GM12878 (cell line): ENCODE measurements around the gene TTC33. TPM values are rescaled to one million over a fixed set of nuclear protein-coding genes. Genes with fewer than 3 reads are reported as not detected.

Source experiments
- ATAC-seq: fragments of 200-7000 bp; cut with Tn5 transposase; 3 replicates; pipeline ENCODE4 v1.9.1; 2020; ENCODE audit warnings: mild to moderate bottlenecking, moderate library complexity
- BruUV-seq: library from RNA; stranded (reverse); fragments of 400-500 nt; replicated peaks from 2 replicates; lab custom pipeline; 2021; lab: Mats Ljungman, UMichigan
- CTCF ChIA-PET: fragments of 300-600 bp; sonication (Branson Sonifier 250); formaldehyde crosslinking; extraction: SDS; loops from one replicate; lab custom pipeline; 2021; ENCODE audit warnings: inconsistent platforms; lab: Yijun Ruan, JAX
- POLR2A ChIA-PET: fragments of 350-600 bp; formaldehyde crosslinking; extraction: SDS; loops from one replicate; lab custom pipeline; 2021; ENCODE audit warnings: inconsistent platforms; lab: Charles Lee
- RAD21 ChIA-PET: fragments of 300-600 bp; sonication (Branson Sonifier 250); formaldehyde crosslinking; loops from one replicate; lab custom pipeline; 2023; ENCODE audit warnings: antibody characterized with exemption; ENCODE audit not compliant: unreplicated experiment; lab: Charles Lee
- SMC1A ChIA-PET: fragments of 300-600 bp; sonication (Branson Sonifier 250); formaldehyde crosslinking; loops from one replicate; lab custom pipeline; 2023; ENCODE audit not compliant: unreplicated experiment, uncharacterized antibody; lab: Charles Lee
- DNase-seq: peaks from one replicate; pipeline ENCODE4 v3.0.0-alpha.2; 2011; ENCODE audit warnings: low read depth, low spot score
- FAIRE-seq: peaks from 3 replicates; lab custom pipeline; 2011; peaks lifted over from hg19 to GRCh38; lab: Jason Lieb, UNC
- H2AFZ ChIP-seq: 2 replicates; pipeline ENCODE4 v1.6.0; 2011; ENCODE audit warnings: low read depth, low read length, control low read depth; ENCODE audit not compliant: control insufficient read depth
- H3K27ac ChIP-seq: 2 replicates; pipeline ENCODE4 v1.5.1; 2011; ENCODE audit warnings: control low read depth; ENCODE audit not compliant: control insufficient read depth, insufficient read depth
- H3K27me3 ChIP-seq, 2 experiments: replicated peaks in 1 of 2; 2 replicates each; pipeline versions ENCODE4 v1.6.0 to v1.6.1; 2011; ENCODE audit warnings: low read length in 1 of 2; ENCODE audit not compliant: control insufficient read depth in 2 of 2, insufficient read depth in 2 of 2
- H3K36me3 ChIP-seq, 2 experiments: 2 replicates each; pipeline ENCODE4 v1.5.1; 2011; ENCODE audit warnings: low read length in 1 of 2; ENCODE audit not compliant: control insufficient read depth in 2 of 2, insufficient read depth in 2 of 2
- H3K4me1 ChIP-seq: 2 replicates; pipeline ENCODE4 v1.6.1; 2011; ENCODE audit warnings: mild to moderate bottlenecking, low read length, moderate library complexity, mixed read lengths; ENCODE audit not compliant: control insufficient read depth, insufficient read depth
- H3K4me2 ChIP-seq: 2 replicates; pipeline ENCODE4 v1.6.0; 2011; ENCODE audit warnings: control low read depth; ENCODE audit not compliant: control insufficient read depth, insufficient read depth
- H3K4me3 ChIP-seq: fragments of 200-600 bp; sonication (generic); 2 replicates; pipeline ENCODE4 v1.5.1; 2016
- H3K79me2 ChIP-seq: 2 replicates; pipeline ENCODE4 v1.6.0; 2011; ENCODE audit warnings: low read length; ENCODE audit not compliant: control insufficient read depth, insufficient read depth
- H3K9ac ChIP-seq: 2 replicates; pipeline ENCODE4 v1.8.0; 2011; ENCODE audit warnings: low read length, control low read depth, mixed read lengths; ENCODE audit not compliant: control insufficient read depth, insufficient read depth
- H3K9me3 ChIP-seq: replicated peaks from 3 replicates; pipeline ENCODE4 v1.5.1; 2011; ENCODE audit warnings: mild to moderate bottlenecking, low read length; ENCODE audit not compliant: control insufficient read depth, insufficient read depth
- H4K20me1 ChIP-seq: 2 replicates; pipeline ENCODE4 v1.6.0; 2011; ENCODE audit not compliant: control insufficient read depth, insufficient read depth
- ESRRA ChIP-seq: IDR thresholded peaks from 2 replicates; pipeline ENCODE4 v1.6.1; 2012; ENCODE audit warnings: mild to moderate bottlenecking, low read length, improper control_type of control experiment
- IKZF1 ChIP-seq: fragments of 450-650 bp; conservative IDR thresholded peaks from 2 replicates; pipeline ENCODE4 v1.6.1; 2017; ENCODE audit warnings: antibody characterized with exemption, mild to moderate bottlenecking
- KDM1A ChIP-seq: fragments of 200-600 bp; sonication (generic); IDR thresholded peaks from 2 replicates; pipeline ENCODE4 v1.6.1; 2016; ENCODE audit warnings: borderline replicate concordance
- NFYA ChIP-seq: IDR thresholded peaks from 2 replicates; pipeline ENCODE4 v1.6.1; 2011; ENCODE audit warnings: low read depth, mild to moderate bottlenecking, low read length, improper control_type of control experiment, borderline replicate concordance
- SRF ChIP-seq, 2 experiments: IDR thresholded peaks; 2 replicates each; pipeline ENCODE4 v1.6.1; 2011; ENCODE audit warnings: low read depth in 2 of 2, low read length in 2 of 2, mild to moderate bottlenecking in 1 of 2, moderate library complexity in 1 of 2
- YBX1 ChIP-seq: fragments of 450-650 bp; IDR thresholded peaks from 2 replicates; pipeline ENCODE4 v1.6.1; 2016; ENCODE audit warnings: antibody characterized with exemption
- WGBS: methylation state at CpG from one replicate; pipeline ENCODE4 v1.1.6; 2016; ENCODE audit warnings: low lambda C conversion rate; ENCODE audit not compliant: insufficient replicate concordance, insufficient coverage; ENCODE audit errors: missing lambda C conversion rate; 5-methylcytosine and 5-hydroxymethylcytosine counted together
- in situ Hi-C: fragments of 300-500 bp; cut with MboI; formaldehyde crosslinking; loops from 9 replicates; pipeline ENCODE4 v1.14.3; 2018; ENCODE audit warnings: mixed read lengths
- intact Hi-C: fragments of 100-400 bp; cut with micrococcal nuclease; formaldehyde crosslinking; loops from one replicate; pipeline ENCODE4 v1.14.2; 2022; ENCODE audit not compliant: unreplicated experiment
- polyA plus RNA-seq, 11 experiments: library from polyadenylated mRNA; depleted of rRNA in 4 of 11; unstranded in 6 of 11; stranded (reverse) in 5 of 11; fragments of >200 nt; fragmentation: Nextera tagmentation in 4 of 11; fragmentation: Illumina TruSeq in 1 of 11; extraction: Ambion mirVana in 4 of 11; extraction: Trizol in 1 of 11; gene quantifications; 1 replicate in 1 of 11; 2 replicates in 10 of 11; pipeline versions ENCODE4 v1.2.1 to v1.2.3, GENCODE V29; 2011 to 2016; ENCODE audit warnings: inconsistent platforms in 2 of 11, missing spikeins in 2 of 11, low read depth in 1 of 11
- total RNA-seq, 4 experiments: library from RNA; depleted of rRNA in 3 of 4; stranded (reverse); fragments of >200 nt in 3 of 4; fragmentation: Illumina TruSeq in 1 of 4; extraction: Trizol in 1 of 4; gene quantifications; 2 replicates each; pipeline versions ENCODE4 v1.2.1 to v1.2.3, GENCODE V29; 2013 to 2021
- TF ChIP-seq, protein P1 (sequence below): IDR thresholded peaks from 2 replicates; pipeline ENCODE4 v1.6.1; 2012; ENCODE audit warnings: low read depth, low read length, improper control_type of control experiment
- TF ChIP-seq, protein P2 (sequence below): fragments of 450-650 bp; IDR thresholded peaks from 2 replicates; pipeline ENCODE4 v1.6.1; 2017; ENCODE audit warnings: mild to moderate bottlenecking
- TF ChIP-seq, protein P3 (sequence below), 3 experiments: IDR thresholded peaks in 2 of 3; conservative IDR thresholded peaks in 1 of 3; 2 replicates each; pipeline ENCODE4 v1.5.1; 2011; ENCODE audit warnings: low read depth in 3 of 3, low read length in 3 of 3, mild to moderate bottlenecking in 3 of 3, control low read depth in 2 of 3, moderate library complexity in 2 of 3, inconsistent platforms in 1 of 3, mixed read lengths in 1 of 3; ENCODE audit not compliant: control insufficient read depth in 2 of 3, insufficient read depth in 1 of 3; ENCODE audit errors: extremely low read depth in 1 of 3

Gene TTC33
- total and polyA plus RNA-seq, 10 of the 15 experiments (the other 5 are each of a cell fraction or from before 2014, with no cell fraction given): 7.9 to 22.3 (median 14.6) TPM

DNA sequence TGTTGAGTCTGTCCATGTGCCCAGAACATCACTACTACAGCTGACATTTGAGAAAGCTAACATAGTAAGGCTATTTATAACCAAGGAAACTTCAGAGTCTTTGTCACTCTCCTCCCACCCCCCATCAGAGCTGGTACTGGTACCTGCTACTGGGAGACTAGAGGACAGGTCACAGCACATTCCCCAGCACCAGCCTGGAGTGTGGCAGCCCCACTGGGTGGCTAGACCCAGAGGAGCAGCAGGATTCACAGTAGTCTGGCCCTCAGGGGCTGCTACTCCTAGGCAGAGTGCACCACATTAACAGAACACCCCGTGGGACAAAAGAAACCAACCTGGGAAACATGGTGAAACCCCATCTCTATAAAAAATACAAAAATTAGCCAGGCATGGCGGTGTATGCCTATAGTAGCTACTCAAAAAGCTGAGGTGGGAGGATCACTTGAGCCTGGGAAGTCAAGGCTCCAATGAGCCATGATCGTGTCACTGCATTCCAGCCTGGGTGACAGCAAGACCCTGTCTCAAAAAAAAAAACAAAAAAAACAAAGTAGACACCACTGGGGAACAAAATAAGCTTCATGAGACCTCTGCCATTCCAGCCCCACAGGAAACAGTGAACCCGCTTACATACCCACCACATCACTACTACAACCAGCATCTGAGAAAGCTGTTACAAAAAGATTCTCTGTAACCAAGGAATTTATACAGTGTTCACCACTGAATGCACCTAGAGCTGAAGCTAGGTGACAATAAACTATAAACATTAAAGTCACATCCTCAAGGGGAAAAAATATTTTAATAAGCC, 102.3 kb downstream of the TTC33 start:
- Histone ChIP-seq H3K4me2 (no peak overlapping the region), H3K9me3 (no peaks in the 10 kb centered on the region), H3K4me3 (no peak overlapping the region), H3K4me1 (peaks cover 6% of the 10 kb centered on the region), H2AFZ (no peak overlapping the region), H3K79me2 (no peaks in the 10 kb centered on the region), H3K27ac (no peak overlapping the region), H3K9ac (no peak overlapping the region), H3K36me3 (no peaks in the 10 kb centered on the region)
- ChIA-PET POLR2A (no interaction called here), CTCF (no interaction called here), RAD21 (interaction anchor here (0.8 to 1.7 kb wide), 2 partner anchors 33 to 242 kb away, joined by 3 to 5 read pairs; no protein-coding TSS in a partner anchor), SMC1A (interaction anchor here (0.7 to 2.3 kb wide), 5 partner anchors 21 to 165 kb away, joined by 3 to 7 read pairs (median 4); no protein-coding TSS in a partner anchor)
- WGBS: 23% methylated on average over 4 of the region's 4 CpGs
- BruUV-seq: no TSS peak
- FAIRE-seq: no peak
- no peak; the same call in 1 of the 3 replicates for ATAC-seq
- in situ Hi-C loops (no loop called here), intact Hi-C loops (no loop called here)
- DNase-seq: no peak
- TF ChIP-seq SRF (IDR thresholded peaks at IDR 0.05; ENCODE audit: low read depth in 2 of 2, low read length in 2 of 2) (no peak), KDM1A (no peak), ESRRA (no peak), YBX1 (no peak), NFYA (no peak), IKZF1 (no peak)
- TF ChIP-seq, protein P1, sequence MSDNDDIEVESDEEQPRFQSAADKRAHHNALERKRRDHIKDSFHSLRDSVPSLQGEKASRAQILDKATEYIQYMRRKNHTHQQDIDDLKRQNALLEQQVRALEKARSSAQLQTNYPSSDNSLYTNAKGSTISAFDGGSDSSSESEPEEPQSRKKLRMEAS: no peak
- TF ChIP-seq, protein P2, sequence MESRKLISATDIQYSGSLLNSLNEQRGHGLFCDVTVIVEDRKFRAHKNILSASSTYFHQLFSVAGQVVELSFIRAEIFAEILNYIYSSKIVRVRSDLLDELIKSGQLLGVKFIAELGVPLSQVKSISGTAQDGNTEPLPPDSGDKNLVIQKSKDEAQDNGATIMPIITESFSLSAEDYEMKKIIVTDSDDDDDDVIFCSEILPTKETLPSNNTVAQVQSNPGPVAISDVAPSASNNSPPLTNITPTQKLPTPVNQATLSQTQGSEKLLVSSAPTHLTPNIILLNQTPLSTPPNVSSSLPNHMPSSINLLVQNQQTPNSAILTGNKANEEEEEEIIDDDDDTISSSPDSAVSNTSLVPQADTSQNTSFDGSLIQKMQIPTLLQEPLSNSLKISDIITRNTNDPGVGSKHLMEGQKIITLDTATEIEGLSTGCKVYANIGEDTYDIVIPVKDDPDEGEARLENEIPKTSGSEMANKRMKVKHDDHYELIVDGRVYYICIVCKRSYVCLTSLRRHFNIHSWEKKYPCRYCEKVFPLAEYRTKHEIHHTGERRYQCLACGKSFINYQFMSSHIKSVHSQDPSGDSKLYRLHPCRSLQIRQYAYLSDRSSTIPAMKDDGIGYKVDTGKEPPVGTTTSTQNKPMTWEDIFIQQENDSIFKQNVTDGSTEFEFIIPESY: no peak
- TF ChIP-seq, protein P3, sequence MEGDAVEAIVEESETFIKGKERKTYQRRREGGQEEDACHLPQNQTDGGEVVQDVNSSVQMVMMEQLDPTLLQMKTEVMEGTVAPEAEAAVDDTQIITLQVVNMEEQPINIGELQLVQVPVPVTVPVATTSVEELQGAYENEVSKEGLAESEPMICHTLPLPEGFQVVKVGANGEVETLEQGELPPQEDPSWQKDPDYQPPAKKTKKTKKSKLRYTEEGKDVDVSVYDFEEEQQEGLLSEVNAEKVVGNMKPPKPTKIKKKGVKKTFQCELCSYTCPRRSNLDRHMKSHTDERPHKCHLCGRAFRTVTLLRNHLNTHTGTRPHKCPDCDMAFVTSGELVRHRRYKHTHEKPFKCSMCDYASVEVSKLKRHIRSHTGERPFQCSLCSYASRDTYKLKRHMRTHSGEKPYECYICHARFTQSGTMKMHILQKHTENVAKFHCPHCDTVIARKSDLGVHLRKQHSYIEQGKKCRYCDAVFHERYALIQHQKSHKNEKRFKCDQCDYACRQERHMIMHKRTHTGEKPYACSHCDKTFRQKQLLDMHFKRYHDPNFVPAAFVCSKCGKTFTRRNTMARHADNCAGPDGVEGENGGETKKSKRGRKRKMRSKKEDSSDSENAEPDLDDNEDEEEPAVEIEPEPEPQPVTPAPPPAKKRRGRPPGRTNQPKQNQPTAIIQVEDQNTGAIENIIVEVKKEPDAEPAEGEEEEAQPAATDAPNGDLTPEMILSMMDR (IDR thresholded peaks at IDR 0.05 in 2 of 3, conservative IDR thresholded peaks at IDR 0.05 in 1 of 3; ENCODE audit: control insufficient read depth in 2 of 3, extremely low read depth in 1 of 3, insufficient read depth in 1 of 3, low read depth in 3 of 3, low read length in 3 of 3): no peak
- TF ChIP-seq, all 136 proteins: peak for 0
- Histone ChIP-seq H3K27me3 (no peaks in the 10 kb centered on the region), H4K20me1 (no peaks in the 10 kb centered on the region)
